ENCODE measurements around the gene ACAD10. TPM values are rescaled to one million over a fixed set of nuclear protein-coding genes. Genes with fewer than 3 reads are reported as not detected.

ACAD10 gene
- total and polyA plus RNA-seq, 10 of the 15 experiments (the other 5 are each of a cell fraction or from before 2014, with no cell fraction given): 2.9 to 21.9 (median 17.5) TPM

DNA sequence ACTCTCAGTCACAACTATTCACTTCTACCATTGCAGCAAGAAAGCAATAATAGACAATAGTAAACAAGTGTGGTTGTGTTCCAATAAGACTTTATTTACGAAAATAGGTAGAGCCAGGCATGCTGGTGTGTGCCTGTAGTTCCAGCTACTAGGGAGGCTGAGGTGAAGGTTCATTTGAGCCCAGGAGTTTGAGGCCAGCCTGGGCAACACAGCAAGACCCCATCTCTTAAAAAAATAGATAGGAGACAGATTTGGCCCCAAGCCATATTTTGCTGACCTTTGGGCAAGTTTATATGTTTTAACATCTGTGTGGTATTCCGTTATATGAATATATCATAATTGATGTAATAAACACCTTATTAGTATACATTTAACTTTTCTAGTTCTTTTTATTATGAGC, 14.1 kb downstream of the ACAD10 start:
- Histone ChIP-seq H3K4me2 (ENCODE audit: control insufficient read depth, insufficient read depth) (no peak overlapping the region), H3K27me3 (replicated peaks in 1 of 2; ENCODE audit: control insufficient read depth in 2 of 2, insufficient read depth in 2 of 2, low read length in 1 of 2) (no peaks in the 10 kb centered on the region), H3K9me3 (replicated peaks; ENCODE audit: control insufficient read depth, insufficient read depth, low read length) (no peaks in the 10 kb centered on the region), H4K20me1 (ENCODE audit: control insufficient read depth, insufficient read depth) (no peaks in the 10 kb centered on the region), H3K27ac (ENCODE audit: control insufficient read depth, insufficient read depth) (no peak overlapping the region), H3K79me2 (ENCODE audit: control insufficient read depth, insufficient read depth, low read length) (no peaks in the 10 kb centered on the region), H3K9ac (ENCODE audit: control insufficient read depth, insufficient read depth, low read length) (no peak overlapping the region), H3K36me3 (ENCODE audit: control insufficient read depth in 2 of 2, insufficient read depth in 2 of 2, low read length in 1 of 2) (peaks cover 0 to 6% of the 10 kb centered on the region in 2 experiments; a peak in 2 of 4 replicates), H3K4me3 (no peak overlapping the region), H2AFZ (ENCODE audit: control insufficient read depth, low read depth, low read length) (no peak overlapping the region), H3K4me1 (ENCODE audit: control insufficient read depth, insufficient read depth, low read length) (no peaks in the 10 kb centered on the region)
- BruUV-seq (replicated peaks): no TSS peak
- TF ChIP-seq STAT1 (conservative IDR thresholded peaks at IDR 0.05) (no peak), POLR2AphosphoS5 (IDR thresholded peaks at IDR 0.05; ENCODE audit: low read length) (no peak), CBX3 (IDR thresholded peaks at IDR 0.05; ENCODE audit: borderline replicate concordance, low read depth) (no peak), BACH1 (IDR thresholded peaks at IDR 0.05; ENCODE audit: borderline replicate concordance) (no peak), CBFB (IDR thresholded peaks at IDR 0.05; ENCODE audit: low read depth) (no peak), ETV6 (conservative IDR thresholded peaks at IDR 0.05 in 1 of 2, IDR thresholded peaks at IDR 0.05 in 1 of 2; ENCODE audit: borderline replicate concordance in 1 of 2, low read depth in 1 of 2) (no peak), NFXL1 (IDR thresholded peaks at IDR 0.05; ENCODE audit: borderline replicate concordance) (no peak), POLR2A (IDR thresholded peaks at IDR 0.05; ENCODE audit: low read depth, low read length) (no peak), FOS (IDR thresholded peaks at IDR 0.05; ENCODE audit: borderline replicate concordance, extremely low read depth, insufficient read length) (no peak), IRF4 (IDR thresholded peaks at IDR 0.05; ENCODE audit: low read depth, low read length) (no peak), ZNF622 (IDR thresholded peaks at IDR 0.05) (no peak), SMC3 (IDR thresholded peaks at IDR 0.05; ENCODE audit: borderline replicate concordance, low read length) (no peak), SUZ12 (IDR thresholded peaks at IDR 0.05; ENCODE audit: unreplicated experiment) (no peak), ZBED1 (IDR thresholded peaks at IDR 0.05; ENCODE audit: borderline replicate concordance) (no peak), WRNIP1 (IDR thresholded peaks at IDR 0.05; ENCODE audit: borderline replicate concordance, low read depth, low read length) (no peak)
- TF ChIP-seq, protein P1, sequence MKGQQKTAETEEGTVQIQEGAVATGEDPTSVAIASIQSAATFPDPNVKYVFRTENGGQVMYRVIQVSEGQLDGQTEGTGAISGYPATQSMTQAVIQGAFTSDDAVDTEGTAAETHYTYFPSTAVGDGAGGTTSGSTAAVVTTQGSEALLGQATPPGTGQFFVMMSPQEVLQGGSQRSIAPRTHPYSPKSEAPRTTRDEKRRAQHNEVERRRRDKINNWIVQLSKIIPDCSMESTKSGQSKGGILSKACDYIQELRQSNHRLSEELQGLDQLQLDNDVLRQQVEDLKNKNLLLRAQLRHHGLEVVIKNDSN (IDR thresholded peaks at IDR 0.05; ENCODE audit: borderline replicate concordance, extremely low read length, insufficient read depth, low read depth, low read length): no peak
- TF ChIP-seq, protein P2, sequence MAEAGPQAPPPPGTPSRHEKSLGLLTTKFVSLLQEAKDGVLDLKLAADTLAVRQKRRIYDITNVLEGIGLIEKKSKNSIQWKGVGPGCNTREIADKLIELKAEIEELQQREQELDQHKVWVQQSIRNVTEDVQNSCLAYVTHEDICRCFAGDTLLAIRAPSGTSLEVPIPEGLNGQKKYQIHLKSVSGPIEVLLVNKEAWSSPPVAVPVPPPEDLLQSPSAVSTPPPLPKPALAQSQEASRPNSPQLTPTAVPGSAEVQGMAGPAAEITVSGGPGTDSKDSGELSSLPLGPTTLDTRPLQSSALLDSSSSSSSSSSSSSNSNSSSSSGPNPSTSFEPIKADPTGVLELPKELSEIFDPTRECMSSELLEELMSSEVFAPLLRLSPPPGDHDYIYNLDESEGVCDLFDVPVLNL (IDR thresholded peaks at IDR 0.05; ENCODE audit: low read depth, low read length): no peak
- TF ChIP-seq, protein P3, sequence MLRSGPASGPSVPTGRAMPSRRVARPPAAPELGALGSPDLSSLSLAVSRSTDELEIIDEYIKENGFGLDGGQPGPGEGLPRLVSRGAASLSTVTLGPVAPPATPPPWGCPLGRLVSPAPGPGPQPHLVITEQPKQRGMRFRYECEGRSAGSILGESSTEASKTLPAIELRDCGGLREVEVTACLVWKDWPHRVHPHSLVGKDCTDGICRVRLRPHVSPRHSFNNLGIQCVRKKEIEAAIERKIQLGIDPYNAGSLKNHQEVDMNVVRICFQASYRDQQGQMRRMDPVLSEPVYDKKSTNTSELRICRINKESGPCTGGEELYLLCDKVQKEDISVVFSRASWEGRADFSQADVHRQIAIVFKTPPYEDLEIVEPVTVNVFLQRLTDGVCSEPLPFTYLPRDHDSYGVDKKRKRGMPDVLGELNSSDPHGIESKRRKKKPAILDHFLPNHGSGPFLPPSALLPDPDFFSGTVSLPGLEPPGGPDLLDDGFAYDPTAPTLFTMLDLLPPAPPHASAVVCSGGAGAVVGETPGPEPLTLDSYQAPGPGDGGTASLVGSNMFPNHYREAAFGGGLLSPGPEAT (IDR thresholded peaks at IDR 0.05; ENCODE audit: low read depth): no peak
- ATAC-seq (no peak), DNase-seq (ENCODE audit: low read depth, low spot score) (no peak), FAIRE-seq (no peak)
- ChIA-PET CTCF (interaction anchor here (1.4 to 2.0 kb wide), 2 partner anchors 40 to 113 kb away, joined by 4 to 5 read pairs; no protein-coding TSS in a partner anchor), POLR2A (no interaction called here), SMC1A (ENCODE audit: uncharacterized antibody, unreplicated experiment) (no interaction called here), RAD21 (ENCODE audit: unreplicated experiment) (no interaction called here)
- intact Hi-C loops (cut with micrococcal nuclease; ENCODE audit: unreplicated experiment) (no loop called here), in situ Hi-C loops (cut with MboI) (no loop called here)
- WGBS (ENCODE audit: insufficient coverage, insufficient replicate concordance, low lambda C conversion rate, missing lambda C conversion rate): 98% methylated on average over 2 of the region's 2 CpGs
